ENCODE measurements around the gene RBBP8NL. TPM values are rescaled to one million over a fixed set of nuclear protein-coding genes. Genes with fewer than 3 reads are reported as not detected.

RBBP8NL gene
- total and polyA plus RNA-seq, 2 donors (not counting 3 experiments of a cell fraction or from before 2014, with no cell fraction given) = not detected

DNA sequence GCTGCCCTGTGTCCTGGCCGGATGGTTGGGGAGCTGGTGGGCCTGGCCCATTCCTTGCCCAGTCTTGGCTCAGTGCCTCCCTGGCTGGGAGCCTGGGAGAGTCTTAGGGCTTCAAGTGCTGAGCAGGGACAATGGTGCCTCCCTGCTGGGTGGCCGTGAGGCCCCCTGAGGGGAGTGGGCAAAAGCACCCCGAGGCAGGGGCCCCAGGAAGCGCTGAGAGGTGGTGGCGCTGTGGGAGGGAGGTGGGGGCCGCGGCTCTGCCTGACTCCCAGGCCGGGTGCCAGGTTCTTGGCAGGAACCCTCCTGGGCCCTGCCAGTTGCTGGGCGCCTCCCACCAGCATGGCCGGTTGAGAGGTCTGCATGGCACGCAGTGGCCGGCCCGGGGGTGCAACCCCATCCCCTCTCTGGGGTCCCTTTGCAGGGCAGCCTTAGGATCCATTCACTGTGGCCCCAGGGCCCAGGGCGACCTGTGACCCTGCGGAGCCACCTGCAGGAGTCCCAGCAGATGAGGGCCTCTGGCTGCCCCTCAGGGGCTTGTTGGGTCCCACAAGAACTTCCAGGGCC is 49.6 kb downstream of the RBBP8NL start:
- Histone ChIP-seq H3K36me3 (ENCODE audit: control insufficient read depth in 2 of 2, extremely low read depth in 1 of 2, insufficient read depth in 2 of 2, low read length in 2 of 2) (no peaks in the 10 kb centered on the region), H4K20me1 (replicated peaks; ENCODE audit: control insufficient read depth, extremely low read depth, insufficient read depth, low read length) (no peaks in the 10 kb centered on the region), H3K9me1 (replicated peaks; ENCODE audit: control insufficient read depth, extremely low read depth, insufficient read depth, low read length) (no peaks in the 10 kb centered on the region), H3K9ac (replicated peaks; ENCODE audit: extremely low read depth, insufficient read depth, low read length) (no peak overlapping the region), H3K4me2 (ENCODE audit: insufficient read depth, low read length) (no peak overlapping the region), H3K27ac (ENCODE audit: insufficient read depth, low read depth, low read length) (no peak overlapping the region), H2AFZ (ENCODE audit: low read depth, low read length) (no peak overlapping the region), H3K4me3 (replicated peaks in 1 of 3; ENCODE audit: insufficient read depth in 1 of 3, low read depth in 1 of 3, low read length in 3 of 3) (no peak overlapping the region), H3K4me1 (ENCODE audit: control insufficient read depth, extremely low read depth, insufficient read depth, low read length) (peaks cover 15% of the 10 kb centered on the region), H3K27me3 (ENCODE audit: control insufficient read depth in 2 of 2, insufficient read depth in 2 of 2, low read length in 2 of 2) (no peaks in the 10 kb centered on the region), H3K9me3 (replicated peaks; ENCODE audit: control insufficient read depth, insufficient read depth, low read length) (no peaks in the 10 kb centered on the region), H3K79me2 (ENCODE audit: control insufficient read depth, insufficient read depth, low read length) (no peaks in the 10 kb centered on the region)
- POLR2A ChIA-PET = no interaction called here
- intact Hi-C loops (cut with micrococcal nuclease) (no loop called here), dilution Hi-C loops (cut with MboI; ENCODE audit: extremely low pct_ligation_motif_present, low sequenced_read_pairs) (no loop called here)
- BruUV-seq (replicated peaks) = no TSS peak
- no peak for DNase-seq (ENCODE audit: low read depth, low spot score)
- TF ChIP-seq JUN (IDR thresholded peaks at IDR 0.05; ENCODE audit: borderline replicate concordance, insufficient read depth, insufficient read length, low read depth) (no peak), POLR2AphosphoS5 (IDR thresholded peaks at IDR 0.05; ENCODE audit: insufficient read depth, low read depth, low read length) (no peak), FOS (IDR thresholded peaks at IDR 0.05; ENCODE audit: borderline replicate concordance, insufficient read depth, low read length) (no peak), MYC (IDR thresholded peaks at IDR 0.05; ENCODE audit: low read depth, low read length) (no peak), GATA2 (IDR thresholded peaks at IDR 0.05; ENCODE audit: insufficient read depth, insufficient read length, low read depth, low read length) (no peak), EZH2 (IDR thresholded peaks at IDR 0.05; ENCODE audit: borderline replicate concordance, low read depth, low read length, severe bottlenecking) (no peak), POLR2A (IDR thresholded peaks at IDR 0.05; ENCODE audit: low read depth, low read length) (no peak)
- TF ChIP-seq, protein P1, sequence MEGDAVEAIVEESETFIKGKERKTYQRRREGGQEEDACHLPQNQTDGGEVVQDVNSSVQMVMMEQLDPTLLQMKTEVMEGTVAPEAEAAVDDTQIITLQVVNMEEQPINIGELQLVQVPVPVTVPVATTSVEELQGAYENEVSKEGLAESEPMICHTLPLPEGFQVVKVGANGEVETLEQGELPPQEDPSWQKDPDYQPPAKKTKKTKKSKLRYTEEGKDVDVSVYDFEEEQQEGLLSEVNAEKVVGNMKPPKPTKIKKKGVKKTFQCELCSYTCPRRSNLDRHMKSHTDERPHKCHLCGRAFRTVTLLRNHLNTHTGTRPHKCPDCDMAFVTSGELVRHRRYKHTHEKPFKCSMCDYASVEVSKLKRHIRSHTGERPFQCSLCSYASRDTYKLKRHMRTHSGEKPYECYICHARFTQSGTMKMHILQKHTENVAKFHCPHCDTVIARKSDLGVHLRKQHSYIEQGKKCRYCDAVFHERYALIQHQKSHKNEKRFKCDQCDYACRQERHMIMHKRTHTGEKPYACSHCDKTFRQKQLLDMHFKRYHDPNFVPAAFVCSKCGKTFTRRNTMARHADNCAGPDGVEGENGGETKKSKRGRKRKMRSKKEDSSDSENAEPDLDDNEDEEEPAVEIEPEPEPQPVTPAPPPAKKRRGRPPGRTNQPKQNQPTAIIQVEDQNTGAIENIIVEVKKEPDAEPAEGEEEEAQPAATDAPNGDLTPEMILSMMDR (IDR thresholded peaks at IDR 0.05; ENCODE audit: extremely low read depth in 1 of 2, insufficient read depth in 1 of 2, low read depth in 1 of 2, low read length in 2 of 2) = no peak
- TF ChIP-seq, protein P2, sequence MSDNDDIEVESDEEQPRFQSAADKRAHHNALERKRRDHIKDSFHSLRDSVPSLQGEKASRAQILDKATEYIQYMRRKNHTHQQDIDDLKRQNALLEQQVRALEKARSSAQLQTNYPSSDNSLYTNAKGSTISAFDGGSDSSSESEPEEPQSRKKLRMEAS (IDR thresholded peaks at IDR 0.05; ENCODE audit: insufficient read depth, insufficient read length) = no peak
- CTCF ChIA-PET = interaction anchor here (9.9 kb wide), 1 partner anchor 11 kb away, joined by 179 read pairs; the partner anchor contains the start of gene LAMA5
- no peak for FAIRE-seq
